HepG2 (cell line): ENCODE measurements around the gene LCE1C.

Experiments used
- GTF2F1 ChIP-seq: fragments of 150-350 bp; IDR thresholded peaks from 2 replicates; pipeline ENCODE4 v1.6.1; 2014; ENCODE audit warnings: low read length
- NPAS2 ChIP-seq: sonication (generic); formaldehyde crosslinking; IDR thresholded peaks from 2 replicates; pipeline ENCODE4 v1.8.0; 2022; ENCODE audit warnings: mild to moderate bottlenecking, missing genetic modification reagents, borderline replicate concordance
- U2AF2 ChIP-seq: fragments of 200-400 bp; formaldehyde crosslinking; IDR thresholded peaks from 2 replicates; pipeline ENCODE4 v1.6.1; 2017; ENCODE audit warnings: low read depth, mild to moderate bottlenecking, low read length
- ZNF530 ChIP-seq: sonication (generic); formaldehyde crosslinking; IDR thresholded peaks from 2 replicates; pipeline ENCODE4 v1.5.0; 2020; ENCODE audit warnings: low read depth, mild to moderate bottlenecking, missing genetic modification reagents
- TF ChIP-seq, protein P1 (sequence below): sonication (generic); formaldehyde crosslinking; IDR thresholded peaks from 2 replicates; pipeline ENCODE4 v1.5.0; 2020; ENCODE audit warnings: mild to moderate bottlenecking, missing genetic modification reagents, moderate library complexity
- TF ChIP-seq, protein P2 (sequence below): sonication (generic); formaldehyde crosslinking; IDR thresholded peaks from 2 replicates; pipeline ENCODE4 v1.8.0; 2022; ENCODE audit warnings: mild to moderate bottlenecking, missing genetic modification reagents, borderline replicate concordance
- TF ChIP-seq, protein P3 (sequence below): sonication (generic); formaldehyde crosslinking; IDR thresholded peaks from 2 replicates; pipeline ENCODE4 v1.4.0; 2020; ENCODE audit warnings: mild to moderate bottlenecking, missing genetic modification reagents
- TF ChIP-seq, protein P4 (sequence below): sonication (generic); formaldehyde crosslinking; IDR thresholded peaks from 2 replicates; pipeline ENCODE4 v1.4.0; 2020; ENCODE audit warnings: mild to moderate bottlenecking, missing genetic modification reagents

DNA sequence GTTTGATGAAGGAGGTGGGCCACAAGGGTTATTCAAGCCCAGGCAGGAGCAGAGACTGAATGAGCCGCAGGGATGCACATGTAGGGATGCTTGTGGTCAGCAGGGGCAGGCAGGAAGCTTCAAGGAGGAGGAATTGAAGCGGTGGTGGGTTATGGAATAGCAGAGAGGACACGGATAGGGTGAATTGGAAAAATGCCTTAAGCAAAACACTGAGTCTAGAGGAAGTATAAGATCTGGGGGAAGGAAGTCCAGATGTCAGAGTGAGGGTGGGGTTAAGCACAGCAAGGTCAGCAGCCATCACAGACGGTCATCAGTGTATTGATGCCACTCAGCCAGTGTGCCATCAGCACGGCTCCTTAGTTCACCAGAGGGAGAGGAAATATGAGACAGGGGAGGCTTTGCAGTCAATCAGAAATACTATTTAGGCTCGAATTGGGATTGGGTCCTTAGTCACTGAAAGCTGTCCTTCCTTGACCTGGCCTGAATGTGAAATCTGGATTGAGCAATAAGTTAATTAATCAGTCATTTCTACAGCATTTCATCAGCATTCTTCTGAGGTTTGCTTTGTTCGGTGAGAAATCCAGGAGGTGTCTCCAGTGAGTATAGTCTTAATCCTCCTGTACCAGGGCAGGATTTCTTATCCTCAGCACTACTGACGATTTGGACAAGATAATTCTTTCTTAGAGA is 37.5 kb downstream of the LCE1C start:
- TF ChIP-seq ZNF530 (CRISPR knock-in tag) (no peak), GTF2F1 (no peak), U2AF2 (no peak), NPAS2 (no peak)
- TF ChIP-seq, protein P1, sequence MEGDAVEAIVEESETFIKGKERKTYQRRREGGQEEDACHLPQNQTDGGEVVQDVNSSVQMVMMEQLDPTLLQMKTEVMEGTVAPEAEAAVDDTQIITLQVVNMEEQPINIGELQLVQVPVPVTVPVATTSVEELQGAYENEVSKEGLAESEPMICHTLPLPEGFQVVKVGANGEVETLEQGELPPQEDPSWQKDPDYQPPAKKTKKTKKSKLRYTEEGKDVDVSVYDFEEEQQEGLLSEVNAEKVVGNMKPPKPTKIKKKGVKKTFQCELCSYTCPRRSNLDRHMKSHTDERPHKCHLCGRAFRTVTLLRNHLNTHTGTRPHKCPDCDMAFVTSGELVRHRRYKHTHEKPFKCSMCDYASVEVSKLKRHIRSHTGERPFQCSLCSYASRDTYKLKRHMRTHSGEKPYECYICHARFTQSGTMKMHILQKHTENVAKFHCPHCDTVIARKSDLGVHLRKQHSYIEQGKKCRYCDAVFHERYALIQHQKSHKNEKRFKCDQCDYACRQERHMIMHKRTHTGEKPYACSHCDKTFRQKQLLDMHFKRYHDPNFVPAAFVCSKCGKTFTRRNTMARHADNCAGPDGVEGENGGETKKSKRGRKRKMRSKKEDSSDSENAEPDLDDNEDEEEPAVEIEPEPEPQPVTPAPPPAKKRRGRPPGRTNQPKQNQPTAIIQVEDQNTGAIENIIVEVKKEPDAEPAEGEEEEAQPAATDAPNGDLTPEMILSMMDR (CRISPR knock-in tag): no peak
- TF ChIP-seq, protein P2, sequence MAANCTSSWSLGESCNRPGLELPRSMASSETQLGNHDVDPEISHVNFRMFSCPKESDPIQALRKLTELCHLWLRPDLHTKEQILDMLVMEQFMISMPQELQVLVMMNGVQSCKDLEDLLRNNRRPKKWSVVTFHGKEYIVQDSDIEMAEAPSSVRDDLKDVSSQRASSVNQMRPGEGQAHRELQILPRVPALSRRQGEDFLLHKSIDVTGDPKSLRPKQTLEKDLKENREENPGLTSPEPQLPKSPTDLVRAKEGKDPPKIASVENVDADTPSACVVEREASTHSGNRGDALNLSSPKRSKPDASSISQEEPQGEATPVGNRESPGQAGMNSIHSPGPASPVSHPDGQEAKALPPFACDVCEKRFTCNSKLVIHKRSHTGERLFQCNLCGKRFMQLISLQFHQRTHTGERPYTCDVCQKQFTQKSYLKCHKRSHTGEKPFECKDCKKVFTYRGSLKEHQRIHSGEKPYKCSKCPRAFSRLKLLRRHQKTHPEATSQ (CRISPR knock-in tag): no peak
- TF ChIP-seq, protein P3, sequence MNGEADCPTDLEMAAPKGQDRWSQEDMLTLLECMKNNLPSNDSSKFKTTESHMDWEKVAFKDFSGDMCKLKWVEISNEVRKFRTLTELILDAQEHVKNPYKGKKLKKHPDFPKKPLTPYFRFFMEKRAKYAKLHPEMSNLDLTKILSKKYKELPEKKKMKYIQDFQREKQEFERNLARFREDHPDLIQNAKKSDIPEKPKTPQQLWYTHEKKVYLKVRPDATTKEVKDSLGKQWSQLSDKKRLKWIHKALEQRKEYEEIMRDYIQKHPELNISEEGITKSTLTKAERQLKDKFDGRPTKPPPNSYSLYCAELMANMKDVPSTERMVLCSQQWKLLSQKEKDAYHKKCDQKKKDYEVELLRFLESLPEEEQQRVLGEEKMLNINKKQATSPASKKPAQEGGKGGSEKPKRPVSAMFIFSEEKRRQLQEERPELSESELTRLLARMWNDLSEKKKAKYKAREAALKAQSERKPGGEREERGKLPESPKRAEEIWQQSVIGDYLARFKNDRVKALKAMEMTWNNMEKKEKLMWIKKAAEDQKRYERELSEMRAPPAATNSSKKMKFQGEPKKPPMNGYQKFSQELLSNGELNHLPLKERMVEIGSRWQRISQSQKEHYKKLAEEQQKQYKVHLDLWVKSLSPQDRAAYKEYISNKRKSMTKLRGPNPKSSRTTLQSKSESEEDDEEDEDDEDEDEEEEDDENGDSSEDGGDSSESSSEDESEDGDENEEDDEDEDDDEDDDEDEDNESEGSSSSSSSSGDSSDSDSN (CRISPR knock-in tag): no peak
- TF ChIP-seq, protein P4, sequence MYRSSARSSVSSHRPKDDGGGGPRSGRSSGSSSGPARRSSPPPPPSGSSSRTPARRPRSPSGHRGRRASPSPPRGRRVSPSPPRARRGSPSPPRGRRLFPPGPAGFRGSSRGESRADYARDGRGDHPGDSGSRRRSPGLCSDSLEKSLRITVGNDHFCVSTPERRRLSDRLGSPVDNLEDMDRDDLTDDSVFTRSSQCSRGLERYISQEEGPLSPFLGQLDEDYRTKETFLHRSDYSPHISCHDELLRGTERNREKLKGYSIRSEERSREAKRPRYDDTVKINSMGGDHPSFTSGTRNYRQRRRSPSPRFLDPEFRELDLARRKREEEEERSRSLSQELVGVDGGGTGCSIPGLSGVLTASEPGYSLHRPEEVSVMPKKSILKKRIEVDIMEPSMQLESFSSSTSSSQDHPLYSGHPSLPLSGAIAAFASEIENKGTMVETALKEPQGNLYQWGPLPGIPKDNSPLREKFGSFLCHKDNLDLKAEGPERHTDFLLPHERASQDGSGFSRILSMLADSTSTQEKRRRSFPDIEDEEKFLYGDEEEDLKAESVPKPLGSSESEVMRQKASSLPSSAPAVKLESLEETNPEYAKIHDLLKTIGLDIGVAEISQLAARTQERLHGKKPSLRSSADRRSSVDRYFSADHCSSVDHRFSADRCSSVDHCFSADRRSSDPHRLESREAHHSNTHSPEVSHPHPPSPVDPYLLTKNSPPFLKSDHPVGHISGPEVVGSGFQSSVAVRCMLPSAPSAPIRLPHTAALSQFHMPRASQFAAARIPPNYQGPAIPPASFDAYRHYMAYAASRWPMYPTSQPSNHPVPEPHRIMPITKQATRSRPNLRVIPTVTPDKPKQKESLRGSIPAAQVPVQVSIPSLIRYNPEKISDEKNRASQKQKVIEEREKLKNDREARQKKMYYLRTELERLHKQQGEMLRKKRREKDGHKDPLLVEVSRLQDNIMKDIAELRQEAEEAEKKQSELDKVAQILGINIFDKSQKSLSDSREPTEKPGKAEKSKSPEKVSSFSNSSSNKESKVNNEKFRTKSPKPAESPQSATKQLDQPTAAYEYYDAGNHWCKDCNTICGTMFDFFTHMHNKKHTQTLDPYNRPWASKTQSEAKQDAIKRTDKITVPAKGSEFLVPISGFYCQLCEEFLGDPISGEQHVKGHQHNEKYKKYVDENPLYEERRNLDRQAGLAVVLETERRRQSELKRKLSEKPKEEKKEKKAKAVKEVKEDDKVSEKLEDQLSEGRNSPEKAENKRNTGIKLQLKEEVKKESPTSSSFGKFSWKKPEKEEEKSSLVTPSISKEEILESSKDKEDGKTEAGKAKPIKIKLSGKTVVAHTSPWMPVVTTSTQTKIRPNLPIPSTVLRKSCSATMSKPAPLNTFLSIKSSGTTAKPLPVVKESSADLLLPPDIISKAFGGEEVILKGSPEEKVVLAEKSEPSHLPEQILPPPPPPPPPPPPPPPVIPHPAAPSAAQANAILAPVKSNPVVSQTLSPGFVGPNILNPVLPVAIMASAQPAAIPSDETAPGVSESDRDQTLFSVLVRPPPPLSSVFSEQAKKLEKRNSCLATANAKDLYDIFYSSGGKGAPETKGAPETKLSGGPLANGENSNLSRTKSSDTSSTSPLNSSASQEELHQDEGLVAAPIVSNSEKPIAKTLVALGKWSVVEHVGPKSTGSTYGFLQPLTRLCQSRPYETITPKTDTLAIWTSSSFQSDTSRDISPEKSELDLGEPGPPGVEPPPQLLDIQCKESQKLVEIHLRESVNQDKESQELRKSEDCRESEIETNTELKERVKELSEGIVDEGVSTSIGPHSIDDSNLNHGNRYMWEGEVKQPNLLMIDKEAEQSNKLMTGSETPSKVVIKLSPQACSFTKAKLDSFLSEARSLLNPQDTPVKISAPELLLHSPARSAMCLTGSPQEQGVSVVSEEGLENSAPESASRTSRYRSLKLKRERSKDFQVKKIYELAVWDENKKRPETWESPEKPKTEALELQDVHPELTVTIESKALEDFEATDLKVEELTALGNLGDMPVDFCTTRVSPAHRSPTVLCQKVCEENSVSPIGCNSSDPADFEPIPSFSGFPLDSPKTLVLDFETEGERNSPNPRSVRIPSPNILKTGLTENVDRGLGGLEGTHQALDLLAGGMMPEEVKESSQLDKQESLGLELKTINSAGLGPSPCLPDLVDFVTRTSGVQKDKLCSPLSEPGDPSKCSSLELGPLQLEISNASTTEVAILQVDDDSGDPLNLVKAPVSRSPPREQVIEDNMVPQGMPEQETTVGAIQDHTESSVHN (CRISPR knock-in tag): no peak
